Retinal pigment epithelial cell (primary cell): ENCODE data around the gene SFMBT2.

ENCODE experiments used
- DNase-seq: peaks from one replicate; pipeline ENCODE4 v3.0.0-alpha.2; 2010; ENCODE audit warnings: low read depth
- H3K4me3 ChIP-seq: 2 replicates; pipeline ENCODE4 v1.5.1; 2011; ENCODE audit warnings: mild to moderate bottlenecking, low read length, control low read depth, moderate library complexity
- TF ChIP-seq, protein P1 (sequence below): conservative IDR thresholded peaks from 2 replicates; pipeline ENCODE4 v1.5.1; 2011; ENCODE audit warnings: low read depth, low read length, control low read depth, inconsistent platforms

SFMBT2 gene

DNA sequence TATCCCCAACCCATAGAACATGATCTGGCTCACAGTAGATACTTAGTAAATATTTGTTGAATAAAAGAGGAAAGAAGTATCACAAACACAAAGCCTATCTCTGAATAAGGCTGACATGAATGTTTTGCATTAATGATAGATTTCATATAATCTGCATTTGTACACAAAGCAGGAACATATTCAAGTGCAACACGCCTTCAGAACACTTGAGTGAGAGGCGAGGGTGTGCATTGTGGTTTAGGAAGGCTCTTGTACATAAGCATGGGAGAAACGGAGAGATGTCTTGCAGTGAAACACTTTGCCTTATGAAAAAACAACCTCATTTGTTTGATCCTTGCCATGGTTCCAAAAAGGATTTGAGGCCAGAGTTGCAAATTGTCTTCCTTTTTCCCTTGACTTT, 14.1 kb upstream of the SFMBT2 start:
- no peak for DNase-seq
- TF ChIP-seq, protein P1, sequence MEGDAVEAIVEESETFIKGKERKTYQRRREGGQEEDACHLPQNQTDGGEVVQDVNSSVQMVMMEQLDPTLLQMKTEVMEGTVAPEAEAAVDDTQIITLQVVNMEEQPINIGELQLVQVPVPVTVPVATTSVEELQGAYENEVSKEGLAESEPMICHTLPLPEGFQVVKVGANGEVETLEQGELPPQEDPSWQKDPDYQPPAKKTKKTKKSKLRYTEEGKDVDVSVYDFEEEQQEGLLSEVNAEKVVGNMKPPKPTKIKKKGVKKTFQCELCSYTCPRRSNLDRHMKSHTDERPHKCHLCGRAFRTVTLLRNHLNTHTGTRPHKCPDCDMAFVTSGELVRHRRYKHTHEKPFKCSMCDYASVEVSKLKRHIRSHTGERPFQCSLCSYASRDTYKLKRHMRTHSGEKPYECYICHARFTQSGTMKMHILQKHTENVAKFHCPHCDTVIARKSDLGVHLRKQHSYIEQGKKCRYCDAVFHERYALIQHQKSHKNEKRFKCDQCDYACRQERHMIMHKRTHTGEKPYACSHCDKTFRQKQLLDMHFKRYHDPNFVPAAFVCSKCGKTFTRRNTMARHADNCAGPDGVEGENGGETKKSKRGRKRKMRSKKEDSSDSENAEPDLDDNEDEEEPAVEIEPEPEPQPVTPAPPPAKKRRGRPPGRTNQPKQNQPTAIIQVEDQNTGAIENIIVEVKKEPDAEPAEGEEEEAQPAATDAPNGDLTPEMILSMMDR = no peak
- no peak overlapping the region for H3K4me3 ChIP-seq

- TF ChIP-seq, protein P1 = no peak
- H3K4me3 ChIP-seq = no peak overlapping the region
- DNase-seq = no peak
These were observed 13.5 kb upstream of the SFMBT2 start for GRCh38 chr10:7424315-7424714.

GRCh38 chr10:7423521-7423920, 12.7 kb upstream of the SFMBT2 start:
- H3K4me3 ChIP-seq = no peak overlapping the region

DNA sequence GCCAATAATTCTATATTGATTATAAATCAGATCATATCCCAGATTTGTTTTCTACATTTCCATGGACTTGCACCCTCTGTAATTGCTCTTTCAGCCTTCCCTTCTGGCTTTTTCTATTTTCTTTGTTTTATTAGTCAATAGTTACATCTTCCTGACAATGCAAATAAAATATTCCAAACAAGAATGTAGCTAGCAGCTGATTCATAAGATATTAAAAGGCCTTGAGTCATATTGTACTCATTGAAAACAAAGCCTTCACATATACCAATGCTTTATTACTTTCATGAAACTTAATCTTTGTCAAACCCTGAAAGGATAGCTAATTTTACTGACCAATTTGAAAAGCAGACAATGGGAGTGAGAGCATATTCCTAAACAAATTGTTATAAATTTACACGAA, 10.7 kb upstream of the SFMBT2 start:
- no peak overlapping the region for H3K4me3 ChIP-seq
- DNase-seq = no peak
- TF ChIP-seq, protein P1 = no peak

More at GRCh38 chr10:7423521-7423920, 12.7 kb upstream of the SFMBT2 start:
- no peak for DNase-seq
- TF ChIP-seq, protein P1 = no peak

DNA sequence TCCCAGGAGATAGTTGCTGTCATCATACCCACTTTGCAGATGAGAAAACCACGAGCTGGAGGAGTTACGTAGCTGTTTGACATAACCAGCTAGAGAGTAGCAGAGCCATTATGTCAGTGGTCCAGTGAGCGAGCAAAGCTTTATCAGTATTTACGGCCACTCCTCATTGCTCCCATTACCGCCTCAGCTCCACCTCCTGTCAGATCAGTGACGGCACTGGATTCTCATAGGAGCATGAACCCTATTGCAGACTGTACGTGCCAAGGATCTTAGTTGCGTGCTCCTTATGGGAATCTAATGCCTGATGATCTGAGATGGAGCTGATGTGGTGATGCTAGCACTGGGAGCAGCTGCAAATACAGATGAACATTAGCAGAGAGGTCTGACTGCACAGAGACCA, 9.2 kb upstream of the SFMBT2 start:
- TF ChIP-seq, protein P1 = no peak
- DNase-seq = no peak
- H3K4me3 ChIP-seq = no peak overlapping the region

DNA sequence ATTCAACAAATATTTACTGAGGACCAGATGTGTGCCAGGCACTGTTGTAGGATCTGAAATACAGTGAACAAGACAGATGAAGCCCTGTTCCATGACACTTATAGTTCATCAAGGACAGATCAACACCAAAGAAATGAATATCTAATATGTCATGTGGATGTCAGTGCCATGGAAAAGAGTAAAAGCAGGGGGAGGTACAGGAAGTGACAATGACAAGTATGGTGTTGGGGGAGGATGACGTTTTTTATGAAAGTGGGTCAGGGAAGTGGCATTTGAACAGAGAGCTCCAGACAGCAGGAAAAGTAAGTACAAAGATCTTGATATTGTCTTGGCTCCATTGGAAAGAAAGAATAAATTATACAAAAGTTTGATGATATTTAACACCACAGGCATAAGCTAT, 7.0 kb upstream of the SFMBT2 start:
- H3K4me3 ChIP-seq = no peak overlapping the region
- TF ChIP-seq, protein P1 = no peak
- no peak for DNase-seq

- TF ChIP-seq, protein P1 = peak; percentile 44
- no peak overlapping the region for H3K4me3 ChIP-seq
- peak; percentile 21 for DNase-seq
These were observed 6.3 kb upstream of the SFMBT2 start for GRCh38 chr10:7417103-7417623.
